Measurements from ENCODE around the gene PMM2.
"Not testable (repeated sequence)": the region's sequence is repeated elsewhere in the genome, so short reads cannot be mapped to it uniquely, and the experiment has no call there.

Gene PMM2

GRCh38 chr16:8785408-8785807, 12.2 kb upstream of the PMM2 start:
- DNase-seq, result no peak

- DNase-seq, result not testable (repeated sequence)
These were observed 11.3 kb upstream of the PMM2 start for GRCh38 chr16:8786316-8786715.

- no peak for DNase-seq
These were observed 9.0 kb upstream of the PMM2 start for GRCh38 chr16:8788578-8789172.

- DNase-seq, result no peak
These were observed 2.5 kb upstream of the PMM2 start for GRCh38 chr16:8795091-8795490.

- no peak for DNase-seq
These were observed 1.8 kb upstream of the PMM2 start for GRCh38 chr16:8795818-8796217.

GRCh38 chr16:8796469-8797363, 923 bp upstream of the PMM2 start:
- no peak for DNase-seq

- DNase-seq, result peak; percentile 26
These were observed 512 bp downstream of the PMM2 start for GRCh38 chr16:8798174-8798527.

GRCh38 chr16:8798535-8799157, 1.0 kb downstream of the PMM2 start:
- DNase-seq, result no peak

GRCh38 chr16:8801701-8802100, 4.1 kb downstream of the PMM2 start:
- DNase-seq, result no peak

GRCh38 chr16:8803733-8804132, 6.1 kb downstream of the PMM2 start:
- DNase-seq, result not testable (repeated sequence)

GRCh38 chr16:8804313-8804712, 6.7 kb downstream of the PMM2 start:
- DNase-seq, result no peak

- no peak for DNase-seq
These were observed 8.8 kb downstream of the PMM2 start for GRCh38 chr16:8806272-8806983.

GRCh38 chr16:8807189-8807588, 9.6 kb downstream of the PMM2 start:
- DNase-seq, result no peak

- DNase-seq, result no peak
These were observed 10.4 kb downstream of the PMM2 start for GRCh38 chr16:8808009-8808408.

- no peak for DNase-seq
These were observed 11.1 kb downstream of the PMM2 start for GRCh38 chr16:8808613-8809353.

GRCh38 chr16:8812162-8812843, 14.7 kb downstream of the PMM2 start:
- no peak for DNase-seq

GRCh38 chr16:8814095-8814806, 16.6 kb downstream of the PMM2 start:
- DNase-seq, result no peak

- DNase-seq, result peak; percentile 26
These were observed 19.5 kb downstream of the PMM2 start for GRCh38 chr16:8816967-8817655.

- DNase-seq, result no peak
These were observed 21.0 kb downstream of the PMM2 start for GRCh38 chr16:8818504-8819270.

Measured in activated CD4-positive, alpha-beta T cell treated with anti-CD3 and anti-CD28 coated beads, Interleukin-2, amount 50 U/mL, for 16 hours (primary cell).